Embryonic facial prominence (tissue), 1 donor: ENCODE results near the gene ETNK2.
A peak's percentile ranks its signal among the peaks of the same experiment; 100 is the strongest.

ENCODE experiments used
- DNase-seq: peaks from one replicate; pipeline ENCODE4 v3.0.0-alpha.2; 2016; ENCODE audit errors: extremely low spot score

The ETNK2 gene

GRCh38 chr1:204151552-204152309, at the start of gene ETNK2:
Gene ETNK2, minus strand, starts transcription at chr1:204152044. Its CDS starts 192 bp downstream, at chr1:204151852.
- peak; percentile 34 for DNase-seq

- no peak for DNase-seq
Measured at GRCh38 chr1:204201348-204202040, 49.6 kb upstream of the ETNK2 start.

GRCh38 chr1:204199579-204199978, 47.7 kb upstream of the ETNK2 start:
- no peak for DNase-seq

- DNase-seq = no peak
Measured at GRCh38 chr1:204198348-204199340, 46.8 kb upstream of the ETNK2 start.

- no peak for DNase-seq
Measured at GRCh38 chr1:204197068-204197467, 45.2 kb upstream of the ETNK2 start.

- no peak for DNase-seq
Measured at GRCh38 chr1:204196068-204196795, 44.4 kb upstream of the ETNK2 start, which contains the start of gene KISS1. Gene KISS1, minus strand, starts transcription at chr1:204196491. Its CDS starts 3,615 bp downstream, at chr1:204192876.

GRCh38 chr1:204194771-204195170, 42.9 kb upstream of the ETNK2 start:
- no peak for DNase-seq

- no peak for DNase-seq
Measured at GRCh38 chr1:204194080-204194479, 42.2 kb upstream of the ETNK2 start.

GRCh38 chr1:204192589-204193352, 40.9 kb upstream of the ETNK2 start:
- no peak for DNase-seq

- no peak for DNase-seq
Measured at GRCh38 chr1:204192046-204192445, 40.2 kb upstream of the ETNK2 start.

GRCh38 chr1:204191456-204191855, 39.6 kb upstream of the ETNK2 start:
- no peak for DNase-seq

- no peak for DNase-seq
Measured at GRCh38 chr1:204190212-204191211, 38.7 kb upstream of the ETNK2 start.

- DNase-seq = no peak
Measured at GRCh38 chr1:204188959-204189639, 37.3 kb upstream of the ETNK2 start.

GRCh38 chr1:204186597-204186996, 34.8 kb upstream of the ETNK2 start:
- DNase-seq = no peak

GRCh38 chr1:204181116-204181515, 29.3 kb upstream of the ETNK2 start:
- no peak for DNase-seq

- no peak for DNase-seq
Measured at GRCh38 chr1:204180133-204180532, 28.3 kb upstream of the ETNK2 start.

GRCh38 chr1:204178487-204179281, 26.8 kb upstream of the ETNK2 start:
- DNase-seq = no peak

GRCh38 chr1:204177133-204177532, 25.3 kb upstream of the ETNK2 start:
- no peak for DNase-seq
